Liver (tissue), 3 donors: ENCODE results near the gene AWAT2.

ENCODE experiments used
- ATF3 ChIP-seq: IDR thresholded peaks from 2 replicates; pipeline ENCODE4 v1.6.1; 2016; ENCODE audit warnings: antibody characterized with exemption
- GABPA ChIP-seq, 2 donors: IDR thresholded peaks in 1 of 2; conservative IDR thresholded peaks in 1 of 2; 2 replicates each; pipeline ENCODE4 v1.6.1; 2016; ENCODE audit warnings: antibody characterized with exemption in 2 of 2, mild to moderate bottlenecking in 1 of 2, moderate library complexity in 1 of 2
- JUND ChIP-seq, 2 donors: IDR thresholded peaks; 2 replicates each; pipeline ENCODE4 v1.6.1; 2016; ENCODE audit warnings: antibody characterized with exemption in 2 of 2
- RAD21 ChIP-seq, 2 donors: IDR thresholded peaks; 2 replicates each; pipeline ENCODE4 v1.6.1; 2016; ENCODE audit warnings: antibody characterized with exemption in 2 of 2, mild to moderate bottlenecking in 2 of 2
- SP1 ChIP-seq: IDR thresholded peaks from 2 replicates; pipeline ENCODE4 v1.6.1; 2018; ENCODE audit warnings: antibody characterized with exemption, mild to moderate bottlenecking
- TAF1 ChIP-seq: conservative IDR thresholded peaks from 2 replicates; pipeline ENCODE4 v1.6.1; 2016; ENCODE audit warnings: antibody characterized with exemption, mild to moderate bottlenecking
- YY1 ChIP-seq: IDR thresholded peaks from 2 replicates; pipeline ENCODE4 v1.6.1; 2016; ENCODE audit warnings: antibody characterized with exemption, mild to moderate bottlenecking
- TF ChIP-seq, protein P1 (sequence below): fragments of 150-350 bp; IDR thresholded peaks from 2 replicates; pipeline ENCODE4 v1.5.1; 2017; ENCODE audit warnings: improper control_type of control experiment, low read depth, low read length; ENCODE audit not compliant: missing input control
- TF ChIP-seq, protein P2 (sequence below): IDR thresholded peaks from 2 replicates; pipeline ENCODE4 v1.6.1; 2016; ENCODE audit warnings: antibody characterized with exemption
- TF ChIP-seq, protein P3 (sequence below): IDR thresholded peaks from 2 replicates; pipeline ENCODE4 v1.6.1; 2016; ENCODE audit warnings: antibody characterized with exemption, mild to moderate bottlenecking
- donor health status: healthy.
- donor health status: healthy.

GRCh38 chrX:70049925-70050324 is at the start of gene AWAT2:
- TF ChIP-seq GABPA (IDR thresholded peaks at IDR 0.05 in 1 of 2, conservative IDR thresholded peaks at IDR 0.05 in 1 of 2) (no peak), YY1 (no peak), TAF1 (no peak), RAD21 (IDR thresholded peaks at IDR 0.05) (no peak), JUND (IDR thresholded peaks at IDR 0.05) (no peak), ATF3 (no peak), SP1 (no peak)
- TF ChIP-seq, protein P1, sequence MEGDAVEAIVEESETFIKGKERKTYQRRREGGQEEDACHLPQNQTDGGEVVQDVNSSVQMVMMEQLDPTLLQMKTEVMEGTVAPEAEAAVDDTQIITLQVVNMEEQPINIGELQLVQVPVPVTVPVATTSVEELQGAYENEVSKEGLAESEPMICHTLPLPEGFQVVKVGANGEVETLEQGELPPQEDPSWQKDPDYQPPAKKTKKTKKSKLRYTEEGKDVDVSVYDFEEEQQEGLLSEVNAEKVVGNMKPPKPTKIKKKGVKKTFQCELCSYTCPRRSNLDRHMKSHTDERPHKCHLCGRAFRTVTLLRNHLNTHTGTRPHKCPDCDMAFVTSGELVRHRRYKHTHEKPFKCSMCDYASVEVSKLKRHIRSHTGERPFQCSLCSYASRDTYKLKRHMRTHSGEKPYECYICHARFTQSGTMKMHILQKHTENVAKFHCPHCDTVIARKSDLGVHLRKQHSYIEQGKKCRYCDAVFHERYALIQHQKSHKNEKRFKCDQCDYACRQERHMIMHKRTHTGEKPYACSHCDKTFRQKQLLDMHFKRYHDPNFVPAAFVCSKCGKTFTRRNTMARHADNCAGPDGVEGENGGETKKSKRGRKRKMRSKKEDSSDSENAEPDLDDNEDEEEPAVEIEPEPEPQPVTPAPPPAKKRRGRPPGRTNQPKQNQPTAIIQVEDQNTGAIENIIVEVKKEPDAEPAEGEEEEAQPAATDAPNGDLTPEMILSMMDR: no peak
- TF ChIP-seq, protein P2, sequence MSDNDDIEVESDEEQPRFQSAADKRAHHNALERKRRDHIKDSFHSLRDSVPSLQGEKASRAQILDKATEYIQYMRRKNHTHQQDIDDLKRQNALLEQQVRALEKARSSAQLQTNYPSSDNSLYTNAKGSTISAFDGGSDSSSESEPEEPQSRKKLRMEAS: no peak
- TF ChIP-seq, protein P3, sequence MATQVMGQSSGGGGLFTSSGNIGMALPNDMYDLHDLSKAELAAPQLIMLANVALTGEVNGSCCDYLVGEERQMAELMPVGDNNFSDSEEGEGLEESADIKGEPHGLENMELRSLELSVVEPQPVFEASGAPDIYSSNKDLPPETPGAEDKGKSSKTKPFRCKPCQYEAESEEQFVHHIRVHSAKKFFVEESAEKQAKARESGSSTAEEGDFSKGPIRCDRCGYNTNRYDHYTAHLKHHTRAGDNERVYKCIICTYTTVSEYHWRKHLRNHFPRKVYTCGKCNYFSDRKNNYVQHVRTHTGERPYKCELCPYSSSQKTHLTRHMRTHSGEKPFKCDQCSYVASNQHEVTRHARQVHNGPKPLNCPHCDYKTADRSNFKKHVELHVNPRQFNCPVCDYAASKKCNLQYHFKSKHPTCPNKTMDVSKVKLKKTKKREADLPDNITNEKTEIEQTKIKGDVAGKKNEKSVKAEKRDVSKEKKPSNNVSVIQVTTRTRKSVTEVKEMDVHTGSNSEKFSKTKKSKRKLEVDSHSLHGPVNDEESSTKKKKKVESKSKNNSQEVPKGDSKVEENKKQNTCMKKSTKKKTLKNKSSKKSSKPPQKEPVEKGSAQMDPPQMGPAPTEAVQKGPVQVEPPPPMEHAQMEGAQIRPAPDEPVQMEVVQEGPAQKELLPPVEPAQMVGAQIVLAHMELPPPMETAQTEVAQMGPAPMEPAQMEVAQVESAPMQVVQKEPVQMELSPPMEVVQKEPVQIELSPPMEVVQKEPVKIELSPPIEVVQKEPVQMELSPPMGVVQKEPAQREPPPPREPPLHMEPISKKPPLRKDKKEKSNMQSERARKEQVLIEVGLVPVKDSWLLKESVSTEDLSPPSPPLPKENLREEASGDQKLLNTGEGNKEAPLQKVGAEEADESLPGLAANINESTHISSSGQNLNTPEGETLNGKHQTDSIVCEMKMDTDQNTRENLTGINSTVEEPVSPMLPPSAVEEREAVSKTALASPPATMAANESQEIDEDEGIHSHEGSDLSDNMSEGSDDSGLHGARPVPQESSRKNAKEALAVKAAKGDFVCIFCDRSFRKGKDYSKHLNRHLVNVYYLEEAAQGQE: no peak
